NCI-H2196 (cell line): ENCODE measurements around the gene CNOT4.
"Not testable (repeated sequence)": the region's sequence is repeated elsewhere in the genome, so short reads cannot be mapped to it uniquely, and the experiment has no call there.

Source experiments
- DNase-seq: peaks from one replicate; lab custom pipeline; 2025; ENCODE audit not compliant: unreplicated experiment; lab: John Stamatoyannopoulos, UW

The CNOT4 gene

GRCh38 chr7:135328526-135328925 lies 181.4 kb downstream of the CNOT4 start:
- DNase-seq: no peak

- no peak for DNase-seq
Observed at GRCh38 chr7:135328053-135328452, 181.8 kb downstream of the CNOT4 start.

GRCh38 chr7:135327458-135327857 lies 182.4 kb downstream of the CNOT4 start:
- DNase-seq: no peak

GRCh38 chr7:135326636-135327280 lies 183.1 kb downstream of the CNOT4 start:
- peak; percentile 69 for DNase-seq

GRCh38 chr7:135322571-135323340 lies 187.1 kb downstream of the CNOT4 start:
- DNase-seq: no peak

- peak; percentile 25 for DNase-seq
Observed at GRCh38 chr7:135321556-135321955, 188.3 kb downstream of the CNOT4 start.

GRCh38 chr7:135320953-135321352 lies 188.9 kb downstream of the CNOT4 start:
- not testable (repeated sequence) for DNase-seq

GRCh38 chr7:135320268-135320667 lies 189.6 kb downstream of the CNOT4 start:
- DNase-seq: peak; percentile 83

- DNase-seq: no peak
Observed at GRCh38 chr7:135317676-135318325, 192.1 kb downstream of the CNOT4 start.

- no peak for DNase-seq
Observed at GRCh38 chr7:135316648-135317313, 193.1 kb downstream of the CNOT4 start.

GRCh38 chr7:135313971-135314370 lies 195.9 kb downstream of the CNOT4 start:
- no peak for DNase-seq
